GM12891 (cell line): ENCODE data around the gene ALDH1L1.

Experiments
- DNase-seq: peaks from one replicate; pipeline ENCODE4 v3.0.0; 2011; ENCODE audit warnings: low spot score; ENCODE audit not compliant: insufficient read length
- FAIRE-seq: peaks from 2 replicates; lab custom pipeline; 2011; peaks lifted over from hg19 to GRCh38; lab: Jason Lieb, UNC
- PAX5 ChIP-seq: IDR thresholded peaks from 2 replicates; pipeline ENCODE4 v1.6.1; 2011; ENCODE audit warnings: low read length, moderate library complexity, mild to moderate bottlenecking; ENCODE audit not compliant: insufficient read depth, severe bottlenecking
- POLR2A ChIP-seq: IDR thresholded peaks from 2 replicates; pipeline ENCODE4 v1.6.1; 2011; ENCODE audit warnings: low read depth, low read length, control low read depth
- POLR2AphosphoS5 ChIP-seq: IDR thresholded peaks from 2 replicates; pipeline ENCODE4 v1.6.1; 2011; ENCODE audit warnings: low read depth, low read length, control low read depth
- POU2F2 ChIP-seq: IDR thresholded peaks from 2 replicates; pipeline ENCODE4 v1.6.1; 2011; ENCODE audit warnings: low read depth, mild to moderate bottlenecking, control low read depth, low read length, moderate library complexity
- SPI1 ChIP-seq: IDR thresholded peaks from 2 replicates; pipeline ENCODE4 v1.6.1; 2011; ENCODE audit warnings: low read depth, low read length, control low read depth
- TAF1 ChIP-seq: IDR thresholded peaks from 2 replicates; pipeline ENCODE4 v1.6.1; 2011; ENCODE audit warnings: low read depth, low read length, control low read depth

The ALDH1L1 gene

DNA sequence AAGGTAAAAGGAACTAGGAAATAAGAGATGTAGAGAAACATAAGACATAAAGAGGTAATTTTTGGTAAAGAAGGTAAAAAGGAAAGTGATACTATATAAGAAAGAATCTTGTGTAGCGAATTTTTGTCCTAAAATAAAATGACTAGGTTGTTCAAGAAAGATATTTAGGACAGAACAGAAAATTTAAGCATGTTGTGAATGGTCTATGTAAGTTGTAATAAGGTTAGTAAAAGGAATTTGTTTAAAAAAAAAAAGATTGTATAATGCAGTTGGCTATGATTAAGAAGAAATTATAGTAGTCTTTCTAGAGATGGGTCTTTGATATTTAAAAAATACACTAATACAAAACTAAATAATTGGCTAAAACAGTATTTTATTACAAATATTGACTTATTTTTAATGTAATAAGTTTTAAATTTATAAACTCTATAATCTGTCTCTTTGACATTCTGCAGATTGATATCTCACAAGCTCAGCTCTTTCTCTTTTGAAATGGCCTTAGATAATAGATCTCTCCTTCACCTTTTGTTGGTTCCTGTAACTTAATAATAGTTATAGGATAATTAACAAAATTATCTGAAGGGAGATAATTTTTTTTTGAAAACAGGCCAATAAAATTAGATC lies 92.7 kb downstream of the ALDH1L1 start:
- FAIRE-seq = no peak

DNA sequence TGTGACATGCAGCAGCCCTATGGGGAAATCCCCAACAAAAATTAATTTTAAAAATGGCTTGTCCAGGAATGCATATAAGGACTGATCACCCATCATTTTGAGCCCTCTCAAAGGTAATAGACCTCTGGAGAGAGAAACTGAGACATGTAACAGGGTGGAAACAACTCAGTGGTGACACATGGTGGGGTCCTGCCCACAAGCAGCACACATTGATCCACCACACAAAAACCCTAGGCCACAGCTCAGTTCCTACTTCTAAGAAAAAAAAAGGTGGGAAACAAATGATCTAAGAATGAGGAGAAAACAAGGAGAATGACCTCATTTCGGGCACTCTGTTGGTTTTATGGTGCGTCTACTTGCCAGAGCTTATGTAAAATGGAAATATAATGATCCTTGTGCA lies 94.5 kb downstream of the ALDH1L1 start:
- DNase-seq = no peak

More for the DNA sequence above, 92.7 kb downstream of the ALDH1L1 start:
- TF ChIP-seq POU2F2 (no peak), PAX5 (no peak), TAF1 (no peak), POLR2A (no peak), POLR2AphosphoS5 (no peak)
- DNase-seq = no peak

DNA sequence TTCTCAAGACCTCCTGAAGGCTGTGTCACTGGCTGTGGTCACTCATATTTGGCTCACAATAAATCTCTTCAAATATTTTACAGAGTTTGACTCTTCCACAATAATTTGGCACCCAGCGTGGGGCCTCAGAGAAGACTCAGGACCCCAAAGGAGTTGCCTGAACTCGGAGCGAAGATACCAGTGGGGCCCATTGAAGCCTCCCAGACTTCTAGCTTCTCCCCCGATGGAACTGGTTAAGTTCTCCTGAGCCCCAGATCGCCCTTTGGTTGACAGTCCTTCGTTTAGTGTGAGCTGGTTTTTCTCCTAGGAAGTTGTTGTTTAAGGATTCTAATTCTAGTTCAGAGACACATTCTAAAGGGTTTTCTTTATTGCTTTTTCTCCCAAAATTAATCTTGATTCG lies 95.1 kb downstream of the ALDH1L1 start:
- FAIRE-seq = no peak
- no peak for DNase-seq
- TF ChIP-seq POLR2AphosphoS5 (no peak), POU2F2 (no peak), TAF1 (no peak), PAX5 (no peak), SPI1 (no peak), POLR2A (no peak)

More for the DNA sequence above, 94.5 kb downstream of the ALDH1L1 start:
- no peak for FAIRE-seq
- TF ChIP-seq TAF1 = no peak
- no peak for TF ChIP-seq POLR2AphosphoS5
- TF ChIP-seq POU2F2 = no peak
- no peak for TF ChIP-seq SPI1
- TF ChIP-seq POLR2A = no peak
- TF ChIP-seq PAX5 = no peak

DNA sequence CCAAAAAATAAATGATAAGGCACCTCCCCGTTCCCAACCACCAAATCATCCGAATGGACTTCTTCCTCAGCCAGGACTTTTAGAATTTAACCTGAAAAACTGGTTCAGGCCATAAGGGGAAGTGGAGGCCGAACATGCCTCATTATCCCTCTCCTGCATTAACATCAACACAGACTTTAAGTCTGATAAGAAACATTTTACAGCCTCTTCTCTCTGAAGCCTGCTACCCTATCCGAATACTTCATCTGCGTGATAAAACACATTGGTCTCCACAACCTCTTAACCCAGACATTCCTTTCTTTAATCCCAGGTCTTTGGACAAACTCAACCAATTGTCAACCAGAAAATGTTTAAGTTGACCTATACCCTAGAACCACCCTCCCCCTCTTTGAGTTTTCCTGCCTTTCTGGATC lies 95.6 kb downstream of the ALDH1L1 start:
- TF ChIP-seq POU2F2 (no peak), PAX5 (no peak), SPI1 (no peak), POLR2AphosphoS5 (no peak), TAF1 (no peak), POLR2A (no peak)
- FAIRE-seq = no peak
- no peak for DNase-seq

DNA sequence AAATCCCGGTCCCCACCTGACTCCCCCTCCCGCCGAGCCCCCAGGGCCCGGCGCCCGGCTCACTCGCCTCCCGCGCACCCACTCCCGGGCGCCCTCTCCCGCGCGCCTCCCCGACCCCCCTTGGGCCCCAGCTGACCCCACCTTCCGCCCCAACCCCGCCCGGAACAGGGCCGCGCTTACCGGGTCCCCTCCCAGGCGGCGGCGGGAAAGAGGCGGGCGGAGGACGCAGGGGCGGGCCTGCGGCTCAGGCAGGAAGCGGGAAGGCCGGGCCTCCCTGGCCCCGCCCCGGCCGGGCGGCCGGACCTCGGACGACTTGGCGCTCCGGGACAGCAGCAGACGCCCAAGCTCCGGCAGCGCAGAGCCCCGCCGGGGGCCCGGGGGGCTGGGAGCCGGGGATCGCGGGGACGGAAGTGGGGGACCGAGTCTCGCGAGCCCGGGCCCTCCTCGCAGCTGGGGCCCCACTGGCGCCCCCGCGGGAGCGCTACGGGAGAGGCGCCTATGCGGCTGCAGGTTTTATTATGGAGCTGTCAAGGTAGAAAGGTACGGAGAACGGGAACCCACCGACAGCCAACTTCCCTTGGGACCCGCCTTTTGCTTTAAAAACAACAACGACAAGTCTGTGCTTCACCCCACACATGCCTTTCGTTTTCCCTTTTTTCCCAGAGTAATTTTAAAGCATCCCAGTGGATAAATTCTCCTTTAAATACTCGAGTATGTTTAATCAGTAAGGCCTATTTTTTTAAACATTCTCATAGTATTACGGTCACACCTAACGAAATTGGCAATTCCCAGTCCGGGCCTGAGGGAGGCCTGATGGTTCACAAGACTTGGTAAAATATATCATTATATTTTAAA lies 96.2 kb downstream of the ALDH1L1 start, which contains the start of gene SLC41A3:
Gene SLC41A3, minus strand, starts transcription at position 212 of the 855 bp plus-strand sequence. CDS start 15,905 bp downstream, outside the sequence.
- FAIRE-seq (peak; percentile 87), DNase-seq (peak; percentile 90)
- TF ChIP-seq POLR2AphosphoS5 = no peak
- no peak for TF ChIP-seq POLR2A
- no peak for TF ChIP-seq PAX5
- no peak for TF ChIP-seq POU2F2
- no peak for TF ChIP-seq TAF1
- TF ChIP-seq SPI1 = no peak

DNA sequence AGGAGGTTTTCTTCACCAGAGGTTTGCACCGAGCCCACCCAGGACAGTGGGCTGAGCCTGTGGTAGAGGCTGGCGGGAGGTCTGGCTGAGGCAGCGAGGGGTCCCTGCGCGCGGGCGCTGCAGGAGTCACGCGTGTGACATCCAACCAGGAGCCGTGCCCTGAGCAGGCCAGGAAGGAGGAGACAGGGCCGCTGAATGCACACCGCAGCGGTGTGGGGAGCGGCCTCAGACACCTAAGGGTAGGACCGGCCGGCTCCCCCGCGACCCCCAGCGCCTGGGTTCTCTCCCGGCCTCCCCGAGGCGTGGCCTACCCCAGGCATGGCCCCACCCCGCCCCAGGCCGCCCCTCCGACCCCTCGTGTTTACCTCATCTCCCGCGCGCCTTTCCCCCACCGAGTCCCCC lies 96.9 kb downstream of the ALDH1L1 start:
- no peak for FAIRE-seq
- TF ChIP-seq POLR2A = no peak; the same call in 1 of the 2 replicates
- TF ChIP-seq PAX5 = no peak
- TF ChIP-seq SPI1 = no peak
- TF ChIP-seq TAF1 = no peak
- no peak for TF ChIP-seq POLR2AphosphoS5
- no peak for TF ChIP-seq POU2F2
- DNase-seq = peak; percentile 66

DNA sequence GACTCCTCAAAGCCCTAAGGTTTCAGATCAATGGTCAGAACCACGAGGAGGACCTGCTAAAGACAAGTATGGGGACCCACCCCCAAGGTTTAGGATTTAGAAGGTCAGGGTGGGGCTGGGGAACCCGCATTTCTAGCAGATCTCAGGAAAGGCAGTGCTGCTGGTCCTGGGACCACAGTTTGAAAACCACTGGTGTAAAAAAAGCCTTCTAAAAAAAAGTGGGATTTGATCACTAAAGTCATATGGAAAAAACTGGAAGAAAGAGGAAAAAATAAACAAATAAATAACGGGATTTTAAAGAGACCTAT lies 97.3 kb downstream of the ALDH1L1 start:
- DNase-seq (no peak), FAIRE-seq (no peak)
- no peak for TF ChIP-seq TAF1
- no peak for TF ChIP-seq SPI1
- TF ChIP-seq POLR2AphosphoS5 = no peak
- no peak for TF ChIP-seq PAX5
- no peak for TF ChIP-seq POLR2A
- no peak for TF ChIP-seq POU2F2

DNA sequence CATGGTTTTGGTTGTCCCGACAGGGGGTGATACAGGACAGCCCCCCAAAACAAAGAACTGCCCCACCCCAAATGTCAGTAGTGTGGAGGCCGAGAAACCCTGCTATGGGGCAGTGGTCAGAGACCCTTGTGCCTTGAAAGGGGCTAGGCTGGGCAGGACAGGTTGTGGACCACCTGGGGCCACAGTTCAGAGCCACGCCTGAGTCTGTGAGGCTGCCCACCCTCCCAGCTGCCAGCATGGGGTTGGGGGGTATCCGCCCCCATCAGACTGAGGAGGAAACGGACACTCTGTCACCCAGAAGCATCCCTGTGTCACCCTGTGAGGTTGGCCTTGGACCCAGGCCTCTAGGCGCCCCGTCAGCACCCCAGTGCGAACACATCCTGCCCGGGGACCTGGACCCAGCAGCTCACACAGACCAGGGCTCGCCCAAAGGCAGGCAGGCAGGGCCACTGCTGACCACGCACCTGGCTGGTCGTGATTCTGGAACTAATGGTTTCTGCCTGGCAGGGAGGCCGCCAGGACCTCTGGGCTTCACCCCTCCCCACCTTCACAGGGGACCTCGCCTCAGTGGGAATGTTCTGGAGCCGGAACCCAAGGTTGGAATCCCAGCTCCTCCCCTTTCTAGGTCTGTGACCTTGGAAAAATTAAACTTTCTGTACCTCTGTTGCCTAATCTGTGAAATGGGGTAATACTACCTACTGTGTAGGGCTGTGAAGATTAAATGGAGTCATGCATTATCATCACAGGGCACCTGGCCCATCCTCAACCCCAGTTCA lies 97.8 kb downstream of the ALDH1L1 start:
- TF ChIP-seq POLR2AphosphoS5 (no peak), POLR2A (no peak), SPI1 (no peak), POU2F2 (no peak)
- DNase-seq = no peak
- FAIRE-seq = no peak
